ENCODE measurements around the gene LNP1. TPM values are rescaled to one million over a fixed set of nuclear protein-coding genes. Genes with fewer than 3 reads are reported as not detected.

The LNP1 gene, protein sequence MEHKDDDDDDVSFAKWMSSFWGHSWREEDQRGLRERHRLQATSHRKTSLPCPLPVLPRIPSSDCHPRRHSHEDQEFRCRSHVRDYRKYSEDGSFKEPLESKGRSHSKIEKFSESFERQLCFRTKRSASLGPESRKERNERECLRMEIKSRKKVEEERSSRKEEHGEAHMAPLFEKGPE
- total RNA-seq = 2.2 and 2.9 TPM in 2 replicates

DNA sequence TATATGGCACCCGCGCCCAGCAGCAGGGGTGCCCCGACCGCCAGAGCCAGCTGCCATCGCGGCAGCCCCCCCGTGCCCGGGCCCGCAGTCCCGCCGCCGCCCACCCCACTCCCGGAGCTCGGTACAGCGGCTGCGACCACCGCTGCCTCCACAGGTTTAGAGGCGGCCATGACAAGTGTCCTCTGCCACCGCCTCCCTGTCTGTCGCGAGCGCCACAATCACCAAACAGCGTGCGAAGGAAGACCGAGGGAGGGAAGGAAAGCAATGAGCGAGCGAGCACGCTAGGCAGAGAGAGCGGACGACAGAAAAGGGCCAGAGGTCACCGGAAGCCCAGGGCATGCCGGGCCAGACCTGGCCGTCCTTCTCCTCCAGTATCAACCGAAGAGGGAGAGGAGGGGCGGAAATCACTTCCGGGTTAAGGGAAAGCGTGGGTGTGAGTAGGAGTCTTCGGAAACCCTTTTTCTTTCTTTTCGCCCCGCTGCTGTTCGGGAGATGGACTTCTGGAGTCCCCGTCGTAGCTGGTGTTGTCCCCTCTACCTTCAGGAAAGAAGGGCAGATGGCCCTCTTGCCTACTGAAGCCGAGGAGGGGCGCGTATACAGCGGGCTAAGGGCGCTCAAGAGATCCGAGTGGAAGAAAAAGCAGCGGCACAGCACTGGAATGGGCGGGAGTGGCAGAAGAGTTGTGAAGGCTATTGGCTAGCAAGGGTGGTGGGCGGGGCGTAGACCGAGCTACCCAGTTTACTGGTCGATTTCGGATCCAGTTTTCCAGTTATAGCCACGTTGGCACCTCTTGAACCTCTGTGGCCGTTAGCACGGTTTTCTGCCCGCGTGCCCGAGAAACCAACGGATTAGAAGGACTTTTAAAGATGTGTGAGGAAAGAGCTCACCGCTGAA is at the start of gene LNP1, which contains the start of gene TOMM70:
TSS of gene LNP1 (plus strand) at position 760 of the 894 bp plus-strand sequence. CDS start 28,191 bp downstream, outside the sequence.
TSS of gene TOMM70 (minus strand) at position 310 of the 894 bp plus-strand sequence. CDS start at position 170, 140 bp downstream.

DNA sequence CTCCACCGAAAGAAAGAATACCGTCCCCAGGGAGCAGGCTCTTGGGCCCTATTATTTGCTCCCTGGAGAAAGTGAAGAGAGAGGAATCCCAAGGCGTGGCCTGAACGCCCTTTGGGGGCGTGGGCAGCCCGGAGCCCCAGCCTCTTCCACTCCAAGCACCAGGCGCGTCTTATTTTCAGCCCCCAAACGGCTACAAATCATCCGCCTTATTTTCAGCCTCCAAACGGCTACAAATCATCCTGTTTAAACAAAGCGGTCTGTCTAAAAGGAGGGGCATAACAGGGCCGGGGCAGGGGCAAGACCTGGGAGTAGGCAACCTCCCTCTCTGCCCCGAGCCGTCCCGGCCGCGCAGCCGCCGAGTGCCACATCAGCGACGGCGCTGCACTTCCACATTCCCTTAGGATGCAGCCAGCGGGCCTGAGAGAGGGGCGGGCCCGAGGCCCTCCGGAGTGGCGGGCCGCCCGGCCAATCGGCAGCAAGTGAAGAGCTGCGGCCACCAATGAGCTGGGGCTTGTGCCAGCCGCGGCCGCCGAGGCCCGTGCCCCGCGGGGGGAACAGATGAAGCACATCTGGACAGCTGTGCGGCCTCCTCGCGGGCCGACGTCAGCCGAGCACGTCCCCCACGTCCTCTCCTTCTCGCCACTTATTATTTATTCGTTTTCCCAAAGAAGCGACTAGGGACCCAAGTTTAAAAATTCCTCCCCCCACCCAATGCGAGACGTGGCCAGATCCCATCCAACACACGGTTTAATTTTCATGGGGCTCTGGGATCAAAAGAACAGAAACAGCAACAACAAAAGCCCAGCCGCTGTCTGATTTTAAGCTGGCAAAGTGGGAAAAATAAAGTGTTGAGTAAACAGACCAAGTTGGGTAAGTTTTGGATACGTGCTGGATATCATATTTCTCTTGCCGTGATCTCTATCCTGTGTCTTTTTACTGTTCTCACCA is 91.0 kb downstream of the LNP1 start, which contains the start of gene TMEM45A:
TSS of gene TMEM45A (plus strand) at position 561 of the 948 bp plus-strand sequence. CDS start 62,593 bp downstream, outside the sequence.

Other genes with a start within 250 kb of the LNP1 start
- 51.7 and 52.4 TPM in 2 replicates for gene TBC1D23, start 140.5 kb upstream of the LNP1 start, total RNA-seq
- 18.4 and 24.3 TPM in 2 replicates for gene NIT2, start 66.8 kb upstream of the LNP1 start, total RNA-seq
- gene TOMM70, start 450 bp upstream of the LNP1 start, total RNA-seq = 63.8 and 68.9 TPM in 2 replicates
- gene TMEM45A, start 91.1 kb downstream of the LNP1 start, total RNA-seq = 4.6 and 6.4 TPM in 2 replicates
- not detected in 2 replicates for gene ADGRG7, start 208.1 kb downstream of the LNP1 start, total RNA-seq